DND-41 (cell line): ENCODE measurements around the gene ARIH2.

Source experiments
- CTCF ChIP-seq: IDR thresholded peaks from 2 replicates; pipeline ENCODE4 v1.5.1; 2012; ENCODE audit warnings: borderline replicate concordance, low read length, moderate library complexity, mild to moderate bottlenecking; ENCODE audit not compliant: poor library complexity, severe bottlenecking; ENCODE audit errors: extremely low read depth
- EZH2 ChIP-seq: IDR thresholded peaks from 3 replicates; pipeline ENCODE4 v1.6.1; 2012; ENCODE audit warnings: borderline replicate concordance, low read depth, mild to moderate bottlenecking, moderate library complexity, low read length, inconsistent platforms; ENCODE audit not compliant: severe bottlenecking

GRCh38 chr3:49029563-49029884, 110.9 kb downstream of the ARIH2 start:
- TF ChIP-seq CTCF (no peak), EZH2 (no peak)
